Cardiac muscle cell (in vitro differentiated cells and primary cell): ENCODE data around the gene XPNPEP1. TPM values are rescaled to one million over a fixed set of nuclear protein-coding genes. Genes with fewer than 3 reads are reported as not detected.

ENCODE experiments used
- DNase-seq, 2 donors: peaks; one replicate each; pipeline versions ENCODE4 v3.0.0 to v3.0.0-alpha.2; 2010 to 2017; ENCODE audit warnings: low read depth in 1 of 2, low spot score in 1 of 2
- H3K27ac ChIP-seq: fragments of 200-600 bp; sonication (generic); 2 replicates; pipeline ENCODE4 v1.5.1; 2016
- H3K27me3 ChIP-seq: fragments of 200-600 bp; sonication (generic); 2 replicates; pipeline ENCODE4 v1.6.0; 2016; ENCODE audit warnings: control low read depth
- H3K36me3 ChIP-seq: fragments of 200-600 bp; sonication (generic); 2 replicates; pipeline ENCODE4 v1.5.1; 2016; ENCODE audit warnings: control low read depth
- H3K4me1 ChIP-seq: fragments of 200-600 bp; sonication (generic); 2 replicates; pipeline ENCODE4 v1.8.1; 2017; ENCODE audit warnings: low read depth, mild to moderate bottlenecking, mixed run types
- H3K4me3 ChIP-seq: fragments of 200-600 bp; sonication (generic); 2 replicates; pipeline ENCODE4 v1.5.1; 2016; ENCODE audit warnings: mild to moderate bottlenecking
- H3K9me3 ChIP-seq: fragments of 200-600 bp; sonication (generic); 2 replicates; pipeline ENCODE4 v1.5.1; 2017; ENCODE audit warnings: low read depth, mild to moderate bottlenecking, control low read depth
- polyA plus RNA-seq: library from polyadenylated mRNA; unstranded; fragments of >200 nt; fragmentation: Nextera tagmentation; extraction: Ambion mirVana; gene quantifications from 2 replicates; pipeline ENCODE4 v1.2.1, GENCODE V29; 2016
- total RNA-seq: library from RNA; depleted of rRNA; stranded (reverse); fragments of >200 nt; gene quantifications from 2 replicates; pipeline ENCODE4 v1.2.3, GENCODE V29; 2016
- TF ChIP-seq, protein P1 (sequence below): IDR thresholded peaks from 2 replicates; pipeline ENCODE4 v1.5.1; 2012; ENCODE audit warnings: low read depth, mild to moderate bottlenecking, low read length

The XPNPEP1 gene
- total and polyA plus RNA-seq, 2 experiments from 2014 or later = 68.1 to 114 TPM

DNA sequence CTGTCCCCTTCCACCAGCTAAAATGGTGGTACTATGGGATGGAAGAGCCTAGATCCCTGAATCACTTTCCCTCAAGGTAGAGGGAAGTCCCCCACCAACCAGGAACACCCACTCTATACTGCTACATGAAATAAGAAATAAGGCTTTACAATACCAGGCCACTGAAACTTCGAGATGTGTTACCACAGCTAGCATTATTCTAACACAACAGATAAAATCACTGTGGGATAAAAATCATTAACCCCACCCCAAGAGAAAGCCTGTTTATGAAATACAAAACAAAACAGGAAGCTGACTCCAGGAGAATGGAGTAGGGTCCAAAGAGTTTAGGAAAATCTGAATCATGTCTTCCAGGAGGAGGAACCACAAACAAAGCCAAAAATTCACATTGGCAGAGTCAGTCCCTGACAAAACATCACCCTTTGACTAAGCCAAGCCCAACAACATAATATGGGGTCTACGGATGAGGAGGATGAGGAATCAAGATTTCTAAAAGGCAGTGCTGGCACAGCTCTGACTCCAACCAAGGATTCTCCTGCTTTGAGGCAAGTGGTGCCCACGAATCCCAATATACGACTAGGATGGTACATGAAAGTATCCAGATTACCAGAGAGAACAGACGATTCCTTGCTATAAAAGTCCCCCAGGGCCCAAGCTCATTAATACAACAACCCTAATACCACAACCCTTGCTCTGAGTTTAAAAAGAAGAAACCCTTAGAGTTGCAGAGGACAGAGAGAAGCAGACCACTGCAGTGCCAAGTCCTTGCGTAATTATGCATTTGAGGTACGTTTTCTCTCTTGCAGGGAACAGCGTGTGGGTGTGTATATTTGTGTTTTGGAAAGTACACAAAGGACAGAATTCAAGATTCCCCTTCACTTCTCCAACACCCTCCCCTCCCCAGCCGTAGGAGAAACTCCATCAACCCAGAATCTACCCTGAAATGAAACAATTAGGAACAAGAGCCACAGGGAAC, 23.7 kb downstream of the XPNPEP1 start:
- H3K4me1 ChIP-seq = peaks cover 17% of the 10 kb centered on the region
- TF ChIP-seq, protein P1, sequence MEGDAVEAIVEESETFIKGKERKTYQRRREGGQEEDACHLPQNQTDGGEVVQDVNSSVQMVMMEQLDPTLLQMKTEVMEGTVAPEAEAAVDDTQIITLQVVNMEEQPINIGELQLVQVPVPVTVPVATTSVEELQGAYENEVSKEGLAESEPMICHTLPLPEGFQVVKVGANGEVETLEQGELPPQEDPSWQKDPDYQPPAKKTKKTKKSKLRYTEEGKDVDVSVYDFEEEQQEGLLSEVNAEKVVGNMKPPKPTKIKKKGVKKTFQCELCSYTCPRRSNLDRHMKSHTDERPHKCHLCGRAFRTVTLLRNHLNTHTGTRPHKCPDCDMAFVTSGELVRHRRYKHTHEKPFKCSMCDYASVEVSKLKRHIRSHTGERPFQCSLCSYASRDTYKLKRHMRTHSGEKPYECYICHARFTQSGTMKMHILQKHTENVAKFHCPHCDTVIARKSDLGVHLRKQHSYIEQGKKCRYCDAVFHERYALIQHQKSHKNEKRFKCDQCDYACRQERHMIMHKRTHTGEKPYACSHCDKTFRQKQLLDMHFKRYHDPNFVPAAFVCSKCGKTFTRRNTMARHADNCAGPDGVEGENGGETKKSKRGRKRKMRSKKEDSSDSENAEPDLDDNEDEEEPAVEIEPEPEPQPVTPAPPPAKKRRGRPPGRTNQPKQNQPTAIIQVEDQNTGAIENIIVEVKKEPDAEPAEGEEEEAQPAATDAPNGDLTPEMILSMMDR = no peak
- H3K36me3 ChIP-seq = no peaks in the 10 kb centered on the region
- no peak overlapping the region for H3K27ac ChIP-seq
- no peaks in the 10 kb centered on the region for H3K27me3 ChIP-seq
- no peak overlapping the region for H3K4me3 ChIP-seq
- DNase-seq = peak in 1 of 2 donors; percentile 81
- H3K9me3 ChIP-seq = no peaks in the 10 kb centered on the region

DNA sequence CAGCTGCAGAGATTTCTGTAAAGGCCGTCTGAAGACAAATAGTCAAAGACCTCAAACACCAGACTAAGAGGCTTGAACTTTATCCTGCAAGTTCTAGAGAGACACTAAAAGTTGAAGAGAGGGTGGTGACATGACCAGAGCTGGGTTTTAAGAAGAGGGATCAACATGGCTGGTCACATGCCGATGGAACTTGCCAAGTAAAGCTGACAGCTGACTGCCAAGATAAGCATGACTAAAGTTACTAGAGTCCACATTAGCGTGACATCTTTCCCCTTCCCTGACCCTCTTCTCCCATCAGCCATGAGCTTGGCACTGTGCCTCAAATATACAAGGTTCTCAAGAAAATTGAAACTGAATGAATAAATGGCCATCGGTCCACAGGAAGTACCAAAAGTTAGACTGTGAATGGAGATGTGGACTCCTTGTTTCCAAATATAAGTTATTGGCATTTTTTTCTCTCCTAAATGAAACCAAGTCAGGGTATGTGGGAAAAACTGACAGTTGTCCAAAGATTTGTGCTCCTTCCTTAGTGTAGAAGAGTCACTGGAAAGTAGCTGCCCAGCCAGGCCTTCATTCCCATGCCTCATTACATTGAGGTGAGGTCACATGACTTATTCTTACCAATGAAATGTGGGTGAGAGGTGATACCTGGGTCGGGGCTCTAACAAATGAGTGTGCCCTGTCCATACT, 24.5 kb downstream of the XPNPEP1 start:
- H3K4me1 ChIP-seq = peaks cover 18% of the 10 kb centered on the region
- DNase-seq = no peak

DNA sequence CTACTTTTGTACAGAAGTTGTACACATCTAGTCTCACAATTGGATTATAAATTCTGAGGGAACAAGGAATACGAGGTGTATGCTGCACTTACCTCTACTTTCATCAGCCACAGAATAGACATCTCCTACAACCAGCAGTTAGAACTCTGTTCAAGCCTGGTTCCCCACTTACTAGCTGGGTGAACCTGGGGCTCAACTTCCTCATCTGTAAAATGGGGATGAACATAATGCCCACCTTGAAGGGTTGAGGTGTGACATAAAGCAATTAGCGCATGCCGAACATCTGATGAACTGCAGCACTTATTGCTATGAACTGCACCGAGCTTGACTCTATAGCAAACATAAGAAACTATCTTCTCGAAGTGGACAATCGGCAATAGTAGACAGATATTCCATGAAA, 25.3 kb downstream of the XPNPEP1 start:
- Histone ChIP-seq H3K4me1 (peaks cover 19% of the 10 kb centered on the region), H3K27ac (no peak overlapping the region), H3K36me3 (no peaks in the 10 kb centered on the region), H3K9me3 (no peaks in the 10 kb centered on the region), H3K4me3 (no peak overlapping the region), H3K27me3 (no peaks in the 10 kb centered on the region)
- DNase-seq = no peak
- TF ChIP-seq, protein P1 = no peak

More for the DNA sequence above, 24.5 kb downstream of the XPNPEP1 start:
- Histone ChIP-seq H3K27ac (peak overlapping the region; percentile 67), H3K4me3 (no peak overlapping the region), H3K9me3 (no peaks in the 10 kb centered on the region), H3K27me3 (no peaks in the 10 kb centered on the region), H3K36me3 (no peaks in the 10 kb centered on the region)
- TF ChIP-seq, protein P1 = no peak

DNA sequence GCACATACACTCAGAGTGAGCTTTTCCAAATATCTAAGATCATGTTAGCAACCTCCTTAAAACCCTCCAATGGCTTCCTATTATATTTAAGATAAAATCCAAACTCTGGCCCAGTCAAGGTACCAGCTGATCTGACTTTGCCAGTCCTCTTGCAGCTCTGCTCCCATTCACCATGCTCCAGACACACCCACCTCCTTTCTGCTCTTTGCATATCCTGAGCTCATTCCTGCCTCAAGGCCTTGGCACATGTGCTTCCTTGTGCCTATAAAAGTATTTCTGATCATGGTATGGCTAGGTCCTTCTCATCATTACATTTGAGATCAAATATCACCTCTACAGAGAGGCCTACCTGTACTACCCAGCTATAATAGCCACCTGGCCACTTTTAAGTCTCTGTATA, 27.5 kb downstream of the XPNPEP1 start:
- TF ChIP-seq, protein P1 = no peak
- no peaks in the 10 kb centered on the region for H3K27me3 ChIP-seq
- peak overlapping the region; percentile 70 for H3K27ac ChIP-seq
- H3K36me3 ChIP-seq = peaks cover 5% of the 10 kb centered on the region
- DNase-seq = no peak
- H3K4me1 ChIP-seq = peaks cover 27% of the 10 kb centered on the region
- H3K9me3 ChIP-seq = no peaks in the 10 kb centered on the region
- H3K4me3 ChIP-seq = no peak overlapping the region

DNA sequence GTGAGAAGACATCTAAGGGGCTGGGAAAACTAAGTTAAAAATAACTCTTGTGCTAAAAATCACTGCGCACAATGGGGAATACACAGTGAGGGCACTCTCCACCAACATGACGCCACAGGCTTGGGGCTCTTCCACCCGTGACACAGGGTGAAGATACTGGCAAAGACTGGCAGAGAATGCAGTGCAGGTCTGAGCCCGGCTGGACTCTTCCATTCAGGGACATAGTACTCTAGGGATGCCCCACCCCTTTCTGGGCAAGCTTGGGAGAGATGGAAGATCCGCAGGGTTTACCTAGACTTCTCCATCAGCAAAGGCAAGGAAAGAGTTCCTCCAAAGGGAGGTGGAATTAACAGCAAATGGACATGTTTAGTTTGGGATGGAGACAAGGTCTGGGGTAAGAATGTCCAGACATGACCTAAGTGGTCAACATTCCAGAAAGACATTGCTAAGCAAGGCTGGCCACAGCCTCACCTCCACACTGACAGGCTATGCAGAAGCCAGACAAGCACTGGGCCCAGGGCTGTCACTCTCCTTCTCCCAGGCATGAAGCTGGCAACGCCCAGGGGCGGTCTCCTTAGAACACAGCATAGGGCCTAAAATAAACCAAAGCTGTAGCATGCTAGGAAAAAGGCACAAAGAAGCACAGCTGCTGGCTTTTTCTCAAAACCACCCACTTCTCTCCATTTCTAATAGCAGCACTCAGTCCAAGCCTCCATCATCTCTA, 28.1 kb downstream of the XPNPEP1 start:
- Histone ChIP-seq H3K27ac (peak overlapping the region; percentile 70), H3K4me3 (no peak overlapping the region), H3K4me1 (peaks cover 27% of the 10 kb centered on the region), H3K36me3 (peaks cover 5% of the 10 kb centered on the region), H3K27me3 (no peaks in the 10 kb centered on the region), H3K9me3 (no peaks in the 10 kb centered on the region)
- DNase-seq = peak; percentile 54 to 81
- TF ChIP-seq, protein P1 = no peak
